GM19240 (cell line): ENCODE measurements around the gene AKAP17A.
"Not testable (repeated sequence)": the region's sequence is repeated elsewhere in the genome, so short reads cannot be mapped to it uniquely, and the experiment has no call there.

Source experiments
- DNase-seq: peaks from one replicate; pipeline ENCODE4 v3.0.0; 2011; ENCODE audit warnings: low spot score; ENCODE audit not compliant: insufficient read length

The AKAP17A gene

GRCh38 chrX:1601768-1602085 is 10.3 kb downstream of the AKAP17A start:
- no peak for DNase-seq

DNA sequence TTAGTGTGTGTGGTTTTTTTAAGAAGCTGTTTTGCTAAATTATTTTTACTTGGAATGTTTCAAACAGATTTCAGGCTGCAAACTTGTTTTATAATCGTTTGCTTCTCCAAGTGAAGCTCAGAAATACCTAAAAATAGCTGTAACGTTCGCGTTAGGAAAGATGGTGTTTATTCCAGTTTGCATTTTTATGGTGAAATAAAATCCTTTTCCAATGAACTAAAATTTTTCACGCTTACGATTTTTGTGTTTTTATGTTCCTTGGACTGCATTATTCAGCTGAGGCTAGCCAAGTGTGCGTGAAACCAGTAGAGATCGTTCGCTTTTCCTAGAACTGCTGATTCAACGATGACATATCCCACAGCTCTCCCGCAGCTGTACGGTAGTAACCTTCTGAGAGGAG is 10.9 kb downstream of the AKAP17A start:
- DNase-seq = no peak

DNA sequence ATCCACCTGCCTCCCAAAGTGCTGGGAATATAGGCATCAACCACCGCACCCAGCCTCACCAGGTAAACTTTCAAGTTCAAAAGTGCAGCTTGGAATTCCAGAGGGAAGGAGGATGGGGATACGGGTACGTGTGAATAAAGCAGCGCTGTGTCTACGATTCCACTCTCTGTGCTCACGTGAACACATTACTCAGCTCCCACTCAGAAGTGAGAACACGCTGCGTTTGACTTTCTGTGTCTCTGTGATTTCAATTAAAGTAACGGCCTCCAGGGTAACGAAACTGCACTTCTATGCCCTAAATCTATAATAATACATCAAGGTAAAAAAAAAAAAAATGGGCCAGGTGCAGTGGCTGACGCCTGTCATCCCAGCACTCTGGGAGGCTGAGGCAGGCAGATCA is 15.1 kb downstream of the AKAP17A start:
- DNase-seq = no peak

DNA sequence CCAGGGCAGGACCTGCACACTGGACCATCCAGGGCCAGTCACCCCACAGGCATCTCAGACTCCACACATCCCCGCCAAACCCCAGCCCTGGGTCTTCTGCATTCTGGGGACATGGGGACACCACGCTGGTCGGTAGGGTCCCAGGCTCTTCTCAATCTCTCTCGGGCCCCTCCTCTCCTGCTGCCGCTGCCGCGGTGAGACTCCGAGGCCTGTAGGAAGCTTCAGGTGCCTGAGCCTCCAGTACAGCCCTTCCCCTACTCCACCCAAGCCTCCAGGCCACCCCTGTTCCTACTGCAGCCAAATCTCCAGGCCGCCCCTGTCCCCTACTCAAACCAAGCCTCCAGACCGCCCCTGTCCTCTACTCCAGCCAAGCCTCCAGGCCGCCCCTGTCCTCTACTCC is 17.9 kb downstream of the AKAP17A start:
- DNase-seq = no peak

- no peak for DNase-seq
Measured at GRCh38 chrX:1609762-1610161, 18.4 kb downstream of the AKAP17A start.

DNA sequence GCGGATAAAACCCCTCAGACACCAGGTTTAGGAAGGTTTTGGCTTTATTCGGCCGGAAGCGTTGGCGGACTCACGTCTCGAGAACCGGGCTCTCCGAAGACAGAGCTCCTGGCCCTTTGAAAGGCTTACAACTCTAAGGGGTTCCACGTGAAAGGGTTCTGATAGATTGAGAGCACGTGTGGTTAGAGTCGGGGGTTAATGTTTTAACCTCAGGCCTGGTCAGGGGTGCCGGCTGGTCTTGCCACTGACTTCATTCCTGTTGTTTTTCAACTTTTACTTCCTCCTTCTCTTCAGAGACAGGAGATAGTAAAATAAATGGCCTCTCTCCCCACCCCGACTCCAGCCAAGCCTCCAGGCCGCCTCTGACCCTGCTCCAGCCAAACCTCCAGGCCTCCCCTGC is 18.8 kb downstream of the AKAP17A start:
- no peak for DNase-seq

DNA sequence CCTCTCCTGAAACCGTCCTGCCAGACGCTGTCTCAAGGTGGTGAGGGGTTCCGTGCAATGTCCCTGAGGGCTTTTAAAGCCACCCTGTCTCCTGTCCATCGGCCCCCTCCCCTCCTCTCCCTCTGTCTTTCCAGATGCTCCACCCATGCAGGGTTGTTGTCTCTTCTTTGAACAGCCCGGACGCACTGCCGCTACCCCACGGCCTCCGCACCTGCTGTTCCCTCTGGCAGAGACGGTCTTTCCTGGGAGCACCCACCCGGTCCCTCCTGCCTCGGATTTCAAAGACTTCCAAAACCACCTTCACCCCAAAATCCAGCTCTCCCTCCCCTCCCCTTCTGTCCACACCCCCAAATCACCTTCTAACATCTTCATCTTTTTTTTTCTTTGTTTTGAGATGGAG is 19.3 kb downstream of the AKAP17A start:
- no peak for DNase-seq

- no peak for DNase-seq
Measured at GRCh38 chrX:1612641-1613286, 21.4 kb downstream of the AKAP17A start.

- DNase-seq = no peak
Measured at GRCh38 chrX:1614927-1615326, 23.5 kb downstream of the AKAP17A start, which contains the start of gene ASMT. Gene ASMT (plus strand): TSS chrX:1615059. CDS start chrX:1615200, 141 bp downstream.

DNA sequence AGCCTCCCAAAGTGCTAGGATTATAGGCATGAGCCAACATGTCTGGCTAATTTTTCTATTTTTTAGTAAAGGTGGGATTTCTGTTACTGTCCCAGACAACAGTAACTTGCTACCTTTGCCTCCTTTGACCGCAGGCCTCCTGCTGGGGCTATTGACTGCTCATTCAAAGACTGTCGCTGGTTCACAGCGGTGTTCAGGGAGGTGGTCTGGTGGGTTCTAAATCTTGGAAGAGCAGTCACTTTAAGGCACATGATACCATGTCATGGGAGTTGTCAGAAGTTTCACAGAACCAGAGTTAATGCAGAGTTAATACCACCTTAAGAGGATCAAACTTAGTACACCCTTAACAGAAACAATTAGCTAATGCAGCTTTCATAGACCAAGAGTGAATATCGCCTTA is 27.3 kb downstream of the AKAP17A start:
- DNase-seq = no peak

- no peak for DNase-seq
Measured at GRCh38 chrX:1623691-1624090, 32.3 kb downstream of the AKAP17A start.

DNA sequence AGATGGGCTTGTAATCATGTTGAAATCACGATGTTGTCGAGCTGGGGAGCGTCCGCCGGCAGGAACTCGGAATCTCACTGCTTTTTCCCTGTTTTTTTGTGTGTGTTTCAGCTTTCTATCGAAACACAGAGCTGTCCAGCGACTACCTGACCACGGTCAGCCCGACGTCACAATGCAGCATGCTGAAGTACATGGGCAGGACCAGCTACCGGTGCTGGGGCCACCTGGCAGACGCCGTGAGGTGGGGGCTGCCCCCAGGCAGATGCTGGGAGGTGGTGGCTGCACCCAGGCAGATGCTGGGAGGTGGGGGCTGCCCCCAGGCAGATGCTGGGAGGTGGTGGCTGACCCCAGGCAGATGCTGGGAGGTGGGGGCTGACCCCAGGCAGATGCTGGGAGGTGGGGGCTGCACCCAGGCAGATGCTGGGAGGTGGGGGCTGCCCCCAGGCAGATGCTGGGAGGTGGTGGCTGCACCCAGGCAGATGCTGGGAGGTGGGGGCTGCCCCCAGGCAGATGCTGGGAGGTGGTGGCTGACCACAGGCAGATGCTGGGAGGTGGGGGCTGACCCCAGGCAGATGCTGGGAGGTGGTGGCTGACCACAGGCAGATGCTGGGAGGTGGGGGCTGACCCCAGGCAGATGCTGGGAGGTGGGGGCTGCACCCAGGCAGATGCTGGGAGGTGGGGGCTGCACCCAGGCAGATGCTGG is 32.9 kb downstream of the AKAP17A start:
- DNase-seq = not testable (repeated sequence)

GRCh38 chrX:1624861-1625215 is 33.4 kb downstream of the AKAP17A start:
- not testable (repeated sequence) for DNase-seq

DNA sequence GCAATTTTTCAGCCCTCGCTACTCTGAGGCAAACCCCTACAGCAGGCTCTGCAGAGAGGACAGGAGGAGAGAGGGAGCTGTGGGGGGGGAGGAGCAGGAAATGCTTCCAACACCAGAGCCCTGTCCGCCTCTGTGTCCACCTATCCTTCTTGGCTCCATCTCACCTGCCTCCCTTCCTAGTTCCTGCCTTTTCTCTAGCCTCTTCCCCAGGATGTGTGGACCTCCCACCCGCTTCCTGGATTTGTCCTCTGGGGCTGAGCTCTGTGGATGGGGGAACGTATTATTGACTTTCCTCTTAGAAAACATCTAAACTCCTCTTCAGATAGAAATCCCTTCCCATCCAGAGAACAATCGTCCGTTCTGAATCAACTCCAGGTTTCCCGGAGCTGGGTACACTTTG is 37.8 kb downstream of the AKAP17A start:
- DNase-seq = no peak

DNA sequence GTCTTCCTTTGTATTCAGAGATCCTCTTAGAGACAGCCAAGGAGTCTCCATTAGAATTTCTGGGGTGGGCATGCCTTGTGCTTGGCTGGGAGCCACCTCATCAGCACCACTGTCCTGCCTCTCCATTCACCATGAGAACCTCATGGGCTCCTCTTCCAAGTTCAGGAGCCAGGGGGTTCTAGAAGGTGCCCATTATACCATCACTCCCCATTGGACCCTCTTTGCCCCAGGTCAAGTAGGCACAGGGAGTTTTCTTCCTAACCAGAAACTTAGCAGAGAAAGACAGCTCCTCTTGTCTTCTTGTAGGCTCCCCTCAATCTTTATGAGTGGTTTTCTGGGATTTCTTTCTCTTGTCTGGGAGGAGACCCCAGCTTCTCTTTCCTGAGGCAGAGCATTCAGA is 54.6 kb downstream of the AKAP17A start:
- no peak for DNase-seq

GRCh38 chrX:1649621-1650020 is 58.2 kb downstream of the AKAP17A start:
- DNase-seq = no peak
